H9 (cell line): Measurements from ENCODE around the gene TKTL1. TPM values are rescaled to one million over a fixed set of nuclear protein-coding genes. Genes with fewer than 3 reads are reported as not detected.

Experiments
- DNase-seq: peaks from one replicate; pipeline ENCODE4 v3.0.0-alpha.2; 2017
- H2AFZ ChIP-seq: one replicate; pipeline ENCODE4 v1.6.1; 2013; ENCODE audit warnings: mild to moderate bottlenecking, low read length, control low read depth, moderate library complexity
- H2AK5ac ChIP-seq: 2 replicates; pipeline ENCODE4 v1.6.1; 2013; ENCODE audit warnings: low read length, control low read depth, mixed read lengths; ENCODE audit not compliant: insufficient read length
- H2BK120ac ChIP-seq: one replicate; pipeline ENCODE4 v1.6.1; 2013; ENCODE audit warnings: low read depth, mild to moderate bottlenecking, low read length, control low read depth, inconsistent platforms; ENCODE audit not compliant: poor library complexity, severe bottlenecking
- H2BK12ac ChIP-seq: 2 replicates; pipeline ENCODE4 v1.6.1; 2013; ENCODE audit warnings: low read length, control low read depth, mixed read lengths, low read depth; ENCODE audit not compliant: insufficient read length
- H2BK15ac ChIP-seq: 2 replicates; pipeline ENCODE4 v1.6.1; 2013; ENCODE audit warnings: low read depth, low read length, control low read depth
- H2BK20ac ChIP-seq: one replicate; pipeline ENCODE4 v1.6.1; 2013; ENCODE audit warnings: low read depth, mild to moderate bottlenecking, low read length, control low read depth, inconsistent platforms; ENCODE audit not compliant: poor library complexity, severe bottlenecking
- H2BK5ac ChIP-seq: 2 replicates; pipeline ENCODE4 v1.6.1; 2013; ENCODE audit warnings: low read length, control low read depth, mixed read lengths; ENCODE audit not compliant: insufficient read length
- H3K14ac ChIP-seq: 2 replicates; pipeline ENCODE4 v1.6.1; 2013; ENCODE audit warnings: low read length, control low read depth; ENCODE audit not compliant: insufficient read depth
- H3K18ac ChIP-seq: 2 replicates; pipeline ENCODE4 v1.6.1; 2013; ENCODE audit warnings: low read depth, mild to moderate bottlenecking, mixed read lengths, low read length, control low read depth; ENCODE audit not compliant: insufficient read length
- H3K23ac ChIP-seq: 2 replicates; pipeline ENCODE4 v1.6.1; 2013; ENCODE audit warnings: low read length, control low read depth, mixed read lengths, low read depth; ENCODE audit not compliant: insufficient read length
- H3K23me2 ChIP-seq: 2 replicates; pipeline ENCODE4 v1.6.1; 2013; ENCODE audit warnings: low read depth, mild to moderate bottlenecking, mixed read lengths, low read length, control low read depth; ENCODE audit not compliant: insufficient read length, poor library complexity, severe bottlenecking
- H3K27ac ChIP-seq: 2 replicates; pipeline ENCODE4 v1.5.1; 2013; ENCODE audit warnings: low read length, control low read depth, mixed read lengths, low read depth; ENCODE audit not compliant: insufficient read length
- H3K27me3 ChIP-seq: 2 replicates; pipeline ENCODE4 v1.6.1; 2013; ENCODE audit warnings: low read length, control low read depth, inconsistent platforms; ENCODE audit not compliant: insufficient read depth
- H3K4ac ChIP-seq: 2 replicates; pipeline ENCODE4 v1.6.1; 2013; ENCODE audit warnings: low read depth, mild to moderate bottlenecking, control low read depth, inconsistent platforms, low read length, moderate library complexity
- H3K4me1 ChIP-seq: 2 replicates; pipeline ENCODE4 v1.6.1; 2013; ENCODE audit warnings: low read length, control low read depth, inconsistent platforms; ENCODE audit not compliant: insufficient read depth
- H3K4me2 ChIP-seq: 2 replicates; pipeline ENCODE4 v1.6.1; 2013; ENCODE audit warnings: low read length, control low read depth, mixed read lengths; ENCODE audit not compliant: insufficient read length, insufficient read depth
- H3K56ac ChIP-seq: 2 replicates; pipeline ENCODE4 v1.6.1; 2013; ENCODE audit warnings: low read depth, mild to moderate bottlenecking, mixed read lengths, low read length, control low read depth; ENCODE audit not compliant: insufficient read length
- H3K79me1 ChIP-seq: 2 replicates; pipeline ENCODE4 v1.6.1; 2013; ENCODE audit warnings: low read depth, mild to moderate bottlenecking, moderate library complexity, low read length, control low read depth, inconsistent platforms; ENCODE audit not compliant: insufficient read depth, poor library complexity, severe bottlenecking
- H3K79me2 ChIP-seq: 2 replicates; pipeline ENCODE4 v1.6.1; 2013; ENCODE audit warnings: low read length, control low read depth, inconsistent platforms; ENCODE audit not compliant: insufficient read depth
- H3K9ac ChIP-seq: 2 replicates; pipeline ENCODE4 v1.6.1; 2013; ENCODE audit warnings: low read length, control low read depth, mixed read lengths; ENCODE audit not compliant: insufficient read length; ENCODE audit errors: extremely low read depth
- H3K9me3 ChIP-seq: one replicate; pipeline ENCODE4 v1.6.1; 2013; ENCODE audit warnings: low read depth, low read length, inconsistent platforms; ENCODE audit not compliant: control insufficient read depth
- H3T11ph ChIP-seq: one replicate; pipeline ENCODE4 v1.6.1; 2013; ENCODE audit warnings: mild to moderate bottlenecking, low read length, control low read depth, inconsistent platforms
- H4K20me1 ChIP-seq: one replicate; pipeline ENCODE4 v1.6.1; 2013; ENCODE audit not compliant: control insufficient read depth, insufficient read length, insufficient read depth
- H4K5ac ChIP-seq: 2 replicates; pipeline ENCODE4 v1.6.1; 2013; ENCODE audit warnings: low read depth, mild to moderate bottlenecking, mixed read lengths, low read length, control low read depth; ENCODE audit not compliant: insufficient read length
- H4K8ac ChIP-seq: replicated peaks from 2 replicates; pipeline ENCODE4 v1.6.1; 2013; ENCODE audit warnings: low read length, control low read depth, mixed read lengths, low read depth; ENCODE audit not compliant: insufficient read length
- H4K91ac ChIP-seq: 2 replicates; pipeline ENCODE4 v1.6.1; 2013; ENCODE audit warnings: low read depth, mild to moderate bottlenecking, moderate library complexity, mixed read lengths, low read length, control low read depth; ENCODE audit not compliant: insufficient read length
- H3K27ac Mint-ChIP-seq, 3 experiments: 2 replicates in 2 of 3; 3 replicates in 1 of 3; pipeline ENCODE4 v1.8.0; 2020 to 2021; ENCODE audit warnings: mixed read lengths in 3 of 3, mild to moderate bottlenecking in 1 of 3, moderate library complexity in 1 of 3
- H3K27me3 Mint-ChIP-seq: 2 replicates; pipeline ENCODE4 v1.8.0; 2021; ENCODE audit warnings: low read depth, mild to moderate bottlenecking, moderate library complexity, mixed read lengths
- H3K36me3 Mint-ChIP-seq, 3 experiments: 2 replicates in 2 of 3; 3 replicates in 1 of 3; pipeline ENCODE4 v1.8.0; 2020 to 2021; ENCODE audit warnings: low read depth in 3 of 3, mixed read lengths in 3 of 3; ENCODE audit not compliant: insufficient read depth in 1 of 3
- H3K4me1 Mint-ChIP-seq, 2 experiments: 2 replicates each; pipeline ENCODE4 v1.8.0; 2020; ENCODE audit warnings: mixed read lengths in 2 of 2
- H3K4me3 Mint-ChIP-seq, 2 experiments: 2 replicates in 1 of 2; 3 replicates in 1 of 2; pipeline ENCODE4 v1.8.0; 2020 to 2021; ENCODE audit warnings: mild to moderate bottlenecking in 2 of 2, mixed read lengths in 2 of 2, moderate library complexity in 1 of 2
- H3K9me3 Mint-ChIP-seq, 2 experiments: 2 replicates in 1 of 2; 3 replicates in 1 of 2; pipeline ENCODE4 v1.8.0; 2020; ENCODE audit warnings: mild to moderate bottlenecking in 2 of 2, mixed read lengths in 2 of 2, moderate library complexity in 1 of 2
- WGBS: extraction: QIAGEN DNeasy Blood & Tissue Kit; methylation state at CpG from one replicate; pipeline ENCODE4 v1.1.7; 2013; ENCODE audit warnings: missing lambda C conversion rate, low lambda C conversion rate, mixed read lengths; ENCODE audit not compliant: insufficient read length; ENCODE audit errors: extremely low coverage; 5-methylcytosine and 5-hydroxymethylcytosine counted together
- total RNA-seq: library from RNA; stranded (reverse); gene quantifications from 2 replicates; pipeline ENCODE4 v1.2.1, GENCODE V29; 2021
- TF ChIP-seq, protein P1 (sequence below): fragments of 200-600 bp; sonication (generic); conservative IDR thresholded peaks from 3 replicates; pipeline ENCODE4 v1.8.0; 2021; ENCODE audit warnings: antibody characterized with exemption, mild to moderate bottlenecking

Gene TKTL1
- total RNA-seq, 1 experiment from 2014 or later: not detected

DNA sequence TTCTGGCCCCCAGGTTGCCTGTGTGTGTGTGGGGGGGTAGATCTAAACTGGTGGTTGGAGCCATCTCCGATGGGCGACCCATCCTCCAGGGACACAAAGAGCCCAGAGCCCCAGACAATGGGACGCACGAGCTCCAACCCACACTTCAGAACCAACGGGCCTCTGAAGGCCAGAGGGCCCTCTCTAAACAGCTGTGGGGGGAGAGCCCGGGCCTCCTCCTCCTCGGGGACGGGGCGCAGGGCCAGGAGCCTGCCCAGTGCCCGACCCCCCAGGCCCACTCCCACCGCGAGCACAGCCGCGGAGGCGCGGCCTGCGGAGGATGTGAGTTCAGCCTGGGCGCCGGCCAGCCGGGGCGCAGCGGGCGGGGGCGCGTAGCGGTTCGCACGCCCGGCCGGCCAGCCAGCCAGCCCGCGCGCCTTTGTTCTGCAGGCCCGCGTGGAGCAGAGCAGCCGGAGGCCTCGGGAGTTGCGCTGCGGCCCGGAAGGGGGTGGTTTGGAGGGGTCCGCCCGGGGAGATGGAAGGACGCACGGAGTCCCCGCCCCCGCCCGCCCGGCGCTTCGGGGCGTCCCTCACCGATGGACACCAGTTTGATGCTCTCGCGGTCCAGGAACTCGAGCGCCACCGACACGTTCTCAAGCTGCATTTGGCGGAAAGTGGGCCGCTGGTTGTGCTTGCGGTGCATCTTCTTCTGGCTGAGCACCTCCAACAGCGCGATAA lies 74.9 kb downstream of the TKTL1 start:
- Histone ChIP-seq H3K4ac (no peak overlapping the region), H3K56ac (peak overlapping the region; percentile 31), H4K5ac (peak overlapping the region; percentile 3), H2BK120ac (no peak overlapping the region), H3K27me3 (no peaks in the 10 kb centered on the region), H3K79me1 (no peaks in the 10 kb centered on the region), H3K23ac (no peak overlapping the region), H3K9me3 (no peaks in the 10 kb centered on the region), H3K79me2 (peaks cover 17% of the 10 kb centered on the region; the same call in 1 of the 2 replicates), H3K18ac (peak overlapping the region; percentile 89), H4K20me1 (no peaks in the 10 kb centered on the region), H3K27ac (no peak overlapping the region), H2AFZ (no peak overlapping the region), H4K8ac (no peak overlapping the region), H3K4me1 (no peaks in the 10 kb centered on the region), H2AK5ac (no peak overlapping the region), H4K91ac (peak overlapping the region; percentile 2), H3K23me2 (peaks cover 5% of the 10 kb centered on the region), H3K14ac (peak overlapping the region; percentile 90), H3K4me2 (peak overlapping the region; percentile 59), H2BK15ac (no peak overlapping the region), H3T11ph (no peak overlapping the region), H2BK5ac (no peak overlapping the region), H2BK12ac (no peak overlapping the region), H2BK20ac (no peak overlapping the region), H3K9ac (peak overlapping the region; percentile 95)
- WGBS: no CpG with 5 or more reads among the region's 63 CpGs
- TF ChIP-seq, protein P1, sequence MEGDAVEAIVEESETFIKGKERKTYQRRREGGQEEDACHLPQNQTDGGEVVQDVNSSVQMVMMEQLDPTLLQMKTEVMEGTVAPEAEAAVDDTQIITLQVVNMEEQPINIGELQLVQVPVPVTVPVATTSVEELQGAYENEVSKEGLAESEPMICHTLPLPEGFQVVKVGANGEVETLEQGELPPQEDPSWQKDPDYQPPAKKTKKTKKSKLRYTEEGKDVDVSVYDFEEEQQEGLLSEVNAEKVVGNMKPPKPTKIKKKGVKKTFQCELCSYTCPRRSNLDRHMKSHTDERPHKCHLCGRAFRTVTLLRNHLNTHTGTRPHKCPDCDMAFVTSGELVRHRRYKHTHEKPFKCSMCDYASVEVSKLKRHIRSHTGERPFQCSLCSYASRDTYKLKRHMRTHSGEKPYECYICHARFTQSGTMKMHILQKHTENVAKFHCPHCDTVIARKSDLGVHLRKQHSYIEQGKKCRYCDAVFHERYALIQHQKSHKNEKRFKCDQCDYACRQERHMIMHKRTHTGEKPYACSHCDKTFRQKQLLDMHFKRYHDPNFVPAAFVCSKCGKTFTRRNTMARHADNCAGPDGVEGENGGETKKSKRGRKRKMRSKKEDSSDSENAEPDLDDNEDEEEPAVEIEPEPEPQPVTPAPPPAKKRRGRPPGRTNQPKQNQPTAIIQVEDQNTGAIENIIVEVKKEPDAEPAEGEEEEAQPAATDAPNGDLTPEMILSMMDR: no peak
- Mint-ChIP-seq H3K9me3 (peaks cover 44 to 55% of the 10 kb centered on the region in 2 experiments), H3K27me3 (peaks cover 5% of the 10 kb centered on the region), H3K4me3 (peak overlapping the region; percentile 84 to 93), H3K36me3 (peaks cover 29 to 40% (median 33%) of the 10 kb centered on the region in 3 experiments), H3K4me1 (peaks cover 2 to 18% of the 10 kb centered on the region in 2 experiments; a peak in 3 of 4 replicates), H3K27ac (peak overlapping the region; percentile 95 to 97 (median 96))
- DNase-seq: no peak
